ENCODE data around the gene P2RY6.

GRCh38 chr11:73281201-73281741 lies 9.1 kb downstream of the P2RY6 start:
- no peak for TF ChIP-seq CTCF (IDR thresholded peaks at IDR 0.05)
- no peak for TF ChIP-seq EP300 (IDR thresholded peaks at IDR 0.05)

Data from suprapubic skin (tissue), 3 donors.